Neuron (in vitro differentiated cells): ENCODE data around the gene OSBPL2.

ENCODE experiments used
- H2AFZ ChIP-seq: one replicate; pipeline ENCODE4 v1.6.1; 2013; ENCODE audit warnings: low read depth, mild to moderate bottlenecking, inconsistent platforms, low read length, moderate library complexity
- H3K27me3 ChIP-seq: one replicate; pipeline ENCODE4 v1.6.1; 2013; ENCODE audit warnings: low read length; ENCODE audit not compliant: insufficient read depth
- H3K36me3 ChIP-seq: one replicate; pipeline ENCODE4 v1.6.1; 2013; ENCODE audit warnings: low read length; ENCODE audit not compliant: insufficient read depth
- H3K4me1 ChIP-seq: one replicate; pipeline ENCODE4 v1.6.1; 2013; ENCODE audit warnings: low read length; ENCODE audit not compliant: insufficient read depth
- H3K4me3 ChIP-seq: 2 replicates; pipeline ENCODE4 v1.5.1; 2013; ENCODE audit warnings: mild to moderate bottlenecking, low read length, moderate library complexity
- H3K9me3 ChIP-seq: one replicate; pipeline ENCODE4 v1.6.1; 2013; ENCODE audit warnings: low read length

OSBPL2 gene

DNA sequence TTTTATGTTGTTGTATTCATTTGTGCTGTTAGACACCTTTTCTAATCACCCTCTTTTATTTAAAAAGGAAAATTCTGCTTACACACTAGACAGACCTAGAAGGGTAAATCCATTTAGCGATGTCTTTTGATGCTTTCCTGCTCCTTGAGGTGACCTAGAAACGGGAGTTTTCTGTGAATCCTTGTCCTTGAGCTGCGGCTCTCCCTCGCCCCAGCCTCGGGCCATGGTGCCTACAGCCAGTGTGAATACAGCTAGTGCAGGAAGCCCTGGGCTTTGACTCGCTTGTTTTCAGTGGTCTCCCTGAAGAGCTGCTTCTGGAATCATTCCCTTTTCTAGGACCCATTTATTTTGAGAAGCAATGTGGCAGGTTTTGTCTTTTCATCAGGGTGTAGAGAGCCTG is 46.8 kb downstream of the OSBPL2 start:
- Histone ChIP-seq H3K36me3 (peaks cover 71% of the 10 kb centered on the region), H3K9me3 (no peaks in the 10 kb centered on the region), H3K27me3 (no peaks in the 10 kb centered on the region), H2AFZ (no peak overlapping the region), H3K4me1 (no peaks in the 10 kb centered on the region), H3K4me3 (no peak overlapping the region)

DNA sequence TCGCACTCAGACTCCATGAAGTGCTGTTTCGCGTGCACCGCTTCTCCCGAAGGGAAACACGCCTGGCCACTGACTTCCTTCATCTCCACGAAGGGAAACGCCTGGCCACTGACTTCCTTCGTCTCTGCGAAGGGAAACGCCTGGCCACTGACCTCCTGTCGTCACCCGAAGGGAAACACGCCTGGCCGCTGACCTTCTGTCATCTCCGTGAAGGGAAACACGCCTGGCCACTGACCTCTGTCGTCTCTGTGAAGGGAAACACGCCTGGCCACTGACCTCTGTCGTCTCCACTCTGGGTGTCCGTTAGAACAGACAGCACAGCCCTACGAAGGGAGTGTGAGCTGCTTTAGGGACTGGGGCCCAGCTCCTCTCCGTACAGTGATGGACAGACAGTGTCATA is 47.4 kb downstream of the OSBPL2 start:
- H3K36me3 ChIP-seq: peaks cover 65% of the 10 kb centered on the region
- no peak overlapping the region for H2AFZ ChIP-seq
- no peaks in the 10 kb centered on the region for H3K27me3 ChIP-seq
- H3K4me3 ChIP-seq: no peak overlapping the region
- H3K4me1 ChIP-seq: no peaks in the 10 kb centered on the region
- no peaks in the 10 kb centered on the region for H3K9me3 ChIP-seq

DNA sequence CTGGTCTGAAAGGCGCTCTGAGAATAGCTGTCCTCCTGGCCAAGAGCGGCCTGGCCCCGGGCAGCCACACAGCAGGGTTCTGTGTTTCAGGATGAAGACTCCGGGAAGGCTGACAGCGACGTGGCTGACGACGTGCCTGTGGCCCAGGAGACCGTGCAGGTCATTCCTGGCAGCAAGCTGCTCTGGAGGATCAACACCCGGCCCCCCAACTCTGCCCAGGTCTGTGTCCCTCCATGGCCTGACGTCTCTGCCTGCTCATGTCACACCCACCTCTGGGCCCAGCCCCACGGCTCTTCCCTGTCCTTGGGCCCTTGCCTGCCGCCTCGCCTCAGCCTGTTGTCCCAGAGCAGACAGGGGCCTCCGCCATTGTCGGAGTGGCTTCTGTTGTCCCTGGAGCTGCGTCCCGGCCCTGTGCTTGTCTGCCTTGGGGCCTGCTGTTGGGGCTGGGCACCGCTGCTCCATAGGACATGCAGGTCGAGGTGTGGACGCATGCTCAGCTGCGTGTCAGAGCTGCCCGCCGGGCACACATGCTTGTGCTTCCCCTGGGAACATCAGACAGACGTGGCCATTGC is 48.3 kb downstream of the OSBPL2 start:
- Histone ChIP-seq H3K9me3 (no peaks in the 10 kb centered on the region), H3K4me1 (no peaks in the 10 kb centered on the region), H3K4me3 (no peak overlapping the region), H3K36me3 (peaks cover 64% of the 10 kb centered on the region), H2AFZ (no peak overlapping the region), H3K27me3 (no peaks in the 10 kb centered on the region)

DNA sequence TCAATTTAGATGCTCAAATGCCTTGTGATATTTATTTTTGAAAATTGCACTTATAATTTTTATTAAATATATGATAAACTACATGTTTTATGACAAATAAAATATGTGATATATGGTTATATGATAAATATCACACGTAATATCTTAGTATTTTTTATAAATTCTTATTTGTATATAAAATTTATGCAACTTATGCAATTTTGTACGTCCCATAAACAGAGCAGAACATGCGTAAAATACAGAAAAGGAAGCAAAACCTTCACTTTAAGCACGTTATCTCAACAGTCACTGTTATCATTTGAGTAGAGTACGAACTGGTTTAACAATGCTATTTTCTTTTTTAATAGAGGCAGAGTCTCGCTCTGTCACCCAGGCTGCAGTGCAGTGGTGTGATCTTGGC is 48.8 kb downstream of the OSBPL2 start:
- Histone ChIP-seq H3K36me3 (peaks cover 63% of the 10 kb centered on the region), H3K4me3 (no peak overlapping the region), H3K9me3 (no peaks in the 10 kb centered on the region), H2AFZ (no peak overlapping the region), H3K27me3 (no peaks in the 10 kb centered on the region), H3K4me1 (no peaks in the 10 kb centered on the region)

DNA sequence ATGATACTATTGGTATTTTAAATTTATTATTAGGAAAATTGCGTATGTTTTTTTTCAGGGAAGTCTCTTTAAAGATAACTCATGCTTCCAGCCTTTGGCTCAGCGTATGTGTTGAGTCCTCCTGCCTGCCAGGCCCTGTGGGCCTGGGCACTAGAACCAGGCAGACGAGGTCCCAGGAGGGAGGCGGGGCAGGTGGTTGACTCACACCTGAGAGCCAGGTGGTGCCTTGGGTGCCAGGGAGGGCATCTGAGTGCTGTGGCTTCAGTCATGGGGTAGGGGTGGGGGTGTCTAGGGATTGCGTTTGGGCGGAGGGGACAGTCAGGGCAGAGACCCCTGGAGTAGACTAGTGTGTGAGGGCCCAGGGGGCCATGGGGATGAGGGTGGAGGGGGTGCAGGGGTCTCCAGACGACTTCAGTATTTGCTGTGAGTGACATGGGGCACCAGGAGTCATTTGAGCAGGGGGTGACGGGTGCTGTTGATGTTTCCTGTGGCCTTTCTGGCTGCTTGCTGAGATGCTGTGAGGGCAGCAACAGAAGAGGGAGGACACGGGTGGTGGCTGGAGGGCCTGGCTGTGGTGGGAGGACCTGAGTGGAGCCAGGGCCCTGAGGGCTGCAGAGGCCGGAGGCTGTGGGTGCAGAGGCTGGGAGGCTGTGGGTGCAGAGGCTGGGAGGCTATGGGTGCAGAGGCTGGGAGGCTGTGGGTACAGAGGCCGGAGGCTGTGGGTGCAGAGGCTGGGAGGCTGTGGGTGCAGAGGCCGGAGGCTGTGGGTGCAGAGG is 49.6 kb downstream of the OSBPL2 start:
- Histone ChIP-seq H3K36me3 (peaks cover 62% of the 10 kb centered on the region), H2AFZ (no peak overlapping the region), H3K4me3 (no peak overlapping the region), H3K27me3 (no peaks in the 10 kb centered on the region), H3K9me3 (no peaks in the 10 kb centered on the region), H3K4me1 (no peaks in the 10 kb centered on the region)

DNA sequence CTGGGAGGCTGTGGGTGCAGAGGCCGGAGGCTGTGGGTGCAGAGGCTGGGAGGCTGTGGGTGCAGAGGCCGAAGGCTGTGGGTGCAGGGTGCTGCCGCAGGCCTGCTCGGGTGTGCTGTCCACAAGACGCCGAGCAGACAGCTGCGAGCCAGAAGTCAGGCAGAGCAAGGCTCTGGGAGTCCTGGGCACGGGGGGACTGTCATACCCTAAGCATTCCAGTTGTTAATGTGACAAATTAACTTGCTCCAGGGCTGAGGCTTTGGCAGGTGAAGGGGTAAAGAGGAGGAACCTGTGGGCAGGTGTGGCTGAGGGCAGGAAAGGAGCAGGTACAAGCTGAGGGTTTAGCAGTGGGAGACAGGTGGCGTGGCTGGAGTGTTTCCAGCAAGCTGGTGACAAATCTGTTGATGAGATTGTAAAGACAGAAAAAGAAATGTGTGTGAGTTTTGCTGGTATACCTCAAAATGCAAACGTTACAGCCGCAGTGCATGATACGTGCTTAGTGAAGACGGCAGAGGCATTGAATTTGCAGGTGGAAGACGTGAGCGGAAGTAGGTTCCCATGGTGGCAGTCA is 50.3 kb downstream of the OSBPL2 start:
- H3K36me3 ChIP-seq: peaks cover 61% of the 10 kb centered on the region

DNA sequence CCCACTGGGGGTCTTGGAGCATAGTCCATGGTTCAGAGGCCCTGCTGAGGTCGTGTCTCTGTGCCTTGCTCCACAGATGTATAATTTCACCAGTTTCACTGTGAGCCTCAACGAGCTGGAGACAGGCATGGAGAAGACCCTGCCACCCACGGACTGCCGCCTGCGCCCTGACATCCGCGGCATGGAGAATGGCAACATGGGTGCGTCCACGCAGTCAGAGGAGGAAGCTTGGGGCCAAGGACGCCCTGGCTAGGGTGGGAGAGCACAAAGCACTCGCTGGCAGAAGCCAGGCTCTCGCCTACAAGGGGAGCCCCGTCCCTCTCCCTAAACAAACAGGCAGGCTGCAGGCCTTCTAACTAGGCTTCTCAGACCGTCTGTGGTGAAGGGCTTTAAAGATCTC is 50.8 kb downstream of the OSBPL2 start:
- H2AFZ ChIP-seq: no peak overlapping the region
- no peak overlapping the region for H3K4me3 ChIP-seq
- H3K27me3 ChIP-seq: no peaks in the 10 kb centered on the region
- peaks cover 63% of the 10 kb centered on the region for H3K36me3 ChIP-seq
- no peaks in the 10 kb centered on the region for H3K4me1 ChIP-seq
- H3K9me3 ChIP-seq: no peaks in the 10 kb centered on the region

More for the DNA sequence above, 50.3 kb downstream of the OSBPL2 start:
- Histone ChIP-seq H3K4me1 (no peaks in the 10 kb centered on the region), H3K4me3 (no peak overlapping the region), H2AFZ (no peak overlapping the region), H3K9me3 (no peaks in the 10 kb centered on the region), H3K27me3 (no peaks in the 10 kb centered on the region)

DNA sequence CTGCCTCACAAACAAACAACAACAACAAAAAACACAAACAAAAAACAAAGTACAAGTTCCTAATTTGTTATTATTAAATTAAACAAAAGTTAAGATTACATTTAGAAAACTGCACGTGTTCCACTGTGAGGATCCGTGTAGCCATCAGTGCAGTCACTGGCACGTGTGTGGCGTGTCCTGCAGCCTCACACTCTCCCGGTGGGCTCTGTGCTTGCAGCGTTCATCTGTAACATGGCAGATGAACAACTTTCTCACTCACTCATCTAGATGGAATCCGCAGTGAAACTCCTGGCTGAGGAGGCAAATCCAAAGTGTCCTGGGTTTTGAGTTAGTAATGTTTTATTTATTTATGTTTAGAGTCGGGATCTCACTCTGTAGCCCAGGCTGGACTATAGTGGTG is 51.6 kb downstream of the OSBPL2 start:
- Histone ChIP-seq H3K9me3 (no peaks in the 10 kb centered on the region), H3K4me3 (no peak overlapping the region), H3K27me3 (no peaks in the 10 kb centered on the region), H3K4me1 (no peaks in the 10 kb centered on the region), H3K36me3 (peaks cover 62% of the 10 kb centered on the region), H2AFZ (no peak overlapping the region)

DNA sequence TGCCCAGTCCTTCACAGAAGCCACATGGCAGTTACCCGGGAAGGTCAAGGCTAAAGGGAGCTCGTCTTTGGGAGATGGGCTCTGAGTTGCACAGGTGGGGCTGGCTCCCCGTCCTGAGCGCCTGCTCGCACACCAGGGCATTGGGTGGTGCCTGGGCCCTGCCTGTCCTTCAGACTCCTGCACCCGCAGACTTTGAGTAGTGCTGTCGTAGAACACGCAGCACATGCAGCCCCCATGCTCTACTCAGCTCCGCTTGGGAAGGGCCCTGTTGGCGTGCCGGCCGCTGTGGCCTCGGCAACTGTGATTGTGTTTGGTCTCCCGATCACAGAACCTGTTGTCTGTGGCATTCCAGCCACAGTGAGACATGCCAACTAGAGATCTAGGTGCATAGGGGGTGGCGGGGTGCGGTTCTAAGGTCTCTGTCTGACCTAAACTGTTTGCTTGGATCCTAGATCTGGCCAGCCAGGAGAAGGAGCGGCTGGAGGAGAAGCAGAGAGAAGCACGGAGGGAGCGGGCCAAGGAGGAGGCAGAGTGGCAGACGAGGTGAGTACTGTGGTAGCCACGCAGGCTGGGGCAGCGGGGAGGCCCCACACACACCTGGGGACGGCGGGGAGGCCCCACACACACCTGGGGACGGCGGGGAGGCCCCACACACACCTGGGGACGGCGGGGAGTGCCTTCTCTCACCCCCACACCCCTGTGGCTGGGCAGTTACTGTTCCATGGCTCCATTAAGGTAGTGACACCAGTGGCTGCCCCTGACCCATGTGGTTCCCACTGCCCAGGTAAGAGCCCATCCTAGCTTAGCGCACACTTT is 53.1 kb downstream of the OSBPL2 start:
- H3K36me3 ChIP-seq: peaks cover 63% of the 10 kb centered on the region
- no peak overlapping the region for H2AFZ ChIP-seq

DNA sequence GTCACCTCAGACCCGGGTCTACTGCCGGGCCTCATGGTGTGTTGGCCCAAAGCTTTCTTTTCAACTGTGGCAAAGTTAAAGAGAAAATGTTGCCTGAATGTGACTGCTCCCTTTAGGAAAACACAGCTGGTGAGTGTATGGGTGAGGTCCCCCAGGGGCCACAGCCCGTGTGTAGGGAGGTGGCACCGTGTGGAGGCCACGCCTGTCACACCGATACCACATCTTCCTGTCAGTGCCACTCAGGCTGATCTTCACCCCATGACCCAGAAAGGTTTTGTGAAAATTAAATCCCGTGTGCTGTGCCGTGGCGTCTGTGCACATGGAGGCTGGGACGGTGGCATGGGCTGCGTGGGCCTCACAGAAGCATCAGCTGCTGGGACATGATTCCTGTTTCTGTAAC is 53.8 kb downstream of the OSBPL2 start:
- H3K9me3 ChIP-seq: no peaks in the 10 kb centered on the region
- H2AFZ ChIP-seq: no peak overlapping the region
- H3K36me3 ChIP-seq: peaks cover 64% of the 10 kb centered on the region
- H3K4me1 ChIP-seq: no peaks in the 10 kb centered on the region
- no peaks in the 10 kb centered on the region for H3K27me3 ChIP-seq
- no peak overlapping the region for H3K4me3 ChIP-seq

More for the DNA sequence above, 53.1 kb downstream of the OSBPL2 start:
- Histone ChIP-seq H3K9me3 (no peaks in the 10 kb centered on the region), H3K4me1 (no peaks in the 10 kb centered on the region), H3K4me3 (no peak overlapping the region), H3K27me3 (no peaks in the 10 kb centered on the region)

DNA sequence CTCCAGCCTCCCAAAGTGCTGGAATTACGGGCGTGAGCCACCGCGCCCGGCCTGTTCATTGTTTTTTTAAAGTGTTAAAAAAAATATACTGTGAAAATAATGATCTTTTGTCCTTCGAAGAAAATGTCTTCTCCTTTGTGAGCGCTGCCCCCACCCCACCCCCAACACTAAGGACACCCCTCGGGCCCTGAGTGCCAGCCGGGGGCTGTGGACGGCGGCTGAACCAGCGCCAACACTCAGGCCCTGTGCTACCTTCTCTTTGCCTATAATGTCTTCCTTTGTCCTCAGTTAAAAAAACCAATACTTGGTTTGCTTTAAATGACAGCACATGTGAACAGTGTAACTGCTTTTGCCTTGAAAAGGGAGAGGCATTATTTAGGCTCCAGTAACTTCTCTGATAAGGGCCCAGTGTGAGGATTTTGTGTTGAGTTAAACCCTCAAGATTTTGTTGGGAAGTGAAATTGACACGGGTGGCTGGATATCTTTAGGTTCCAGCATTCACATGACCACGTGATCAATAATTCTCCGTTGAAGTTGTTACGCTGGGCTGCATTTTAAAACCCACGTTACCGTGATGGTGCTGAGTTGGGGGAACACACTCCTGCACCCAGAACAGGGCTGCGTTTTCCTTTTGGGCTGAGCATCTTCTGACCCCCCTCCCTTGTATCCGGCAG is 54.9 kb downstream of the OSBPL2 start:
- no peak overlapping the region for H2AFZ ChIP-seq
- peaks cover 64% of the 10 kb centered on the region for H3K36me3 ChIP-seq
- H3K4me3 ChIP-seq: no peak overlapping the region
- H3K4me1 ChIP-seq: no peaks in the 10 kb centered on the region
- no peaks in the 10 kb centered on the region for H3K27me3 ChIP-seq
- no peaks in the 10 kb centered on the region for H3K9me3 ChIP-seq

DNA sequence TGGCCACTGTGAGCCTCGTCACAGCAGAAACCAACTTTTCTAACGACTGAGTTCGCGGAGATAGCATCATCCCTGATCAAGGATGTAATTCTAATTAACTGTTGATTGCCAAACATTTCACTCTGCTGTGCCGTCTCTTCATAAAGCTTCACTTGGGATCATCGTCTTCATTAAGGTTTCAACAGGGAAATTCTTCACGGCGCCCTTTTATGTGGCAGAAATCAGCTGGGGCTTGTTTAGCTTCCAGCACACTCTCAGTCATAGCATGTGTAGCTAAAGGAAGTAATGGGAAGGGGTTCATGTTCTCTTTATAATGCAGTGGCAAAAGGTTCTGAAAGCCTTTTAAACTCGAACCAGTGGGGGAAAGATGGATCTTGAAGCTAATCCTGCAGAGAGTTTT is 55.6 kb downstream of the OSBPL2 start:
- H3K4me3 ChIP-seq: no peak overlapping the region
- H3K4me1 ChIP-seq: no peaks in the 10 kb centered on the region
- no peaks in the 10 kb centered on the region for H3K9me3 ChIP-seq
- peaks cover 65% of the 10 kb centered on the region for H3K36me3 ChIP-seq
- no peaks in the 10 kb centered on the region for H3K27me3 ChIP-seq
- no peak overlapping the region for H2AFZ ChIP-seq
